HUES48 (cell line): ENCODE data around the gene LIME1.

Source experiments
- H3K27ac ChIP-seq: one replicate; pipeline ENCODE4 v1.7.0; 2013; ENCODE audit warnings: low read depth, low read length, inconsistent platforms
- H3K27me3 ChIP-seq: 2 replicates; pipeline ENCODE4 v1.6.1; 2013; ENCODE audit warnings: mild to moderate bottlenecking, low read length; ENCODE audit not compliant: control insufficient read depth, insufficient read depth
- H3K36me3 ChIP-seq: 2 replicates; pipeline ENCODE4 v1.6.1; 2013; ENCODE audit warnings: low read length; ENCODE audit not compliant: control insufficient read depth, insufficient read depth
- H3K4me1 ChIP-seq: 2 replicates; pipeline ENCODE4 v1.6.1; 2013; ENCODE audit warnings: mild to moderate bottlenecking, low read length; ENCODE audit not compliant: control insufficient read depth, insufficient read depth
- H3K4me3 ChIP-seq: 2 replicates; pipeline ENCODE4 v1.5.1; 2013; ENCODE audit warnings: mild to moderate bottlenecking, low read depth, low read length
- H3K9ac ChIP-seq: 2 replicates; pipeline ENCODE4 v1.6.1; 2013; ENCODE audit warnings: mild to moderate bottlenecking, low read depth, low read length, moderate library complexity
- H3K9me3 ChIP-seq: 2 replicates; pipeline ENCODE4 v1.6.1; 2013; ENCODE audit warnings: low read length; ENCODE audit not compliant: control insufficient read depth, insufficient read depth

Gene LIME1

DNA sequence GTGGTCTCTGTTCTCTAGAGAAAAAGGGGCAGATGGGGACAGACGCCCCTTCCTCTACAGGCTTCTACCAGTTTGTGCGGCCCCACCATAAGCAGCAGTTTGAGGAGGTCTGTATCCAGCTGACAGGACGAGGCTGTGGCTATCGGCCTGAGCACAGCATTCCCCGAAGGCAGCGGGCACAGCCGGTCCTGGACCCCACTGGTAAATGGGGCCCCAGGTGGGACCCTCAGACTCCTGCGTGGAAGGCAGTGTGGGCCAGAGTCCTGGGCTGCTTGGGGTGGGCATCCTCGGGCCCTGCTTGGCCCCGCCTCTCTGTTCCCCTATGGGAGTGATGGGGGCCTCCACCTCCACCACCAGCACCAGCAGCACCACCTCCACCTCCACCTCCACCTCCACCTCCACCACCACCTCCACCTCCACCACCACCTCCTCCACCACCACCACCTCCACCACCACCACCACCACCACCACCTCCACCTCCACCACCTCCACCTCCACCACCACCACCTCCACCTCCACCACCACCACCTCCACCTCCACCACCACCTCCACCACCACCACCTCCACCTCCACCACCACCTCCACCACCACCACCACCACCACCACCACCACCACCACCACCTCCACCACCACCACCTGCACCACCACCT, 43.3 kb upstream of the LIME1 start:
- no peaks in the 10 kb centered on the region for H3K27me3 ChIP-seq
- H3K27ac ChIP-seq = no peak overlapping the region
- no peak overlapping the region for H3K9ac ChIP-seq
- H3K4me3 ChIP-seq = no peak overlapping the region
- H3K4me1 ChIP-seq = peaks cover 4% of the 10 kb centered on the region; the same call in 1 of the 2 replicates
- H3K9me3 ChIP-seq = no peaks in the 10 kb centered on the region
- peaks cover 8% of the 10 kb centered on the region; the same call in 1 of the 2 replicates for H3K36me3 ChIP-seq

GRCh38 chr20:63693733-63694583, 42.5 kb upstream of the LIME1 start:
- no peaks in the 10 kb centered on the region for H3K27me3 ChIP-seq
- no peak overlapping the region for H3K27ac ChIP-seq
- peaks cover 4% of the 10 kb centered on the region; the same call in 1 of the 2 replicates for H3K4me1 ChIP-seq
- H3K9ac ChIP-seq = no peak overlapping the region
- no peaks in the 10 kb centered on the region for H3K9me3 ChIP-seq
- peaks cover 8% of the 10 kb centered on the region; the same call in 1 of the 2 replicates for H3K36me3 ChIP-seq
- no peak overlapping the region for H3K4me3 ChIP-seq

DNA sequence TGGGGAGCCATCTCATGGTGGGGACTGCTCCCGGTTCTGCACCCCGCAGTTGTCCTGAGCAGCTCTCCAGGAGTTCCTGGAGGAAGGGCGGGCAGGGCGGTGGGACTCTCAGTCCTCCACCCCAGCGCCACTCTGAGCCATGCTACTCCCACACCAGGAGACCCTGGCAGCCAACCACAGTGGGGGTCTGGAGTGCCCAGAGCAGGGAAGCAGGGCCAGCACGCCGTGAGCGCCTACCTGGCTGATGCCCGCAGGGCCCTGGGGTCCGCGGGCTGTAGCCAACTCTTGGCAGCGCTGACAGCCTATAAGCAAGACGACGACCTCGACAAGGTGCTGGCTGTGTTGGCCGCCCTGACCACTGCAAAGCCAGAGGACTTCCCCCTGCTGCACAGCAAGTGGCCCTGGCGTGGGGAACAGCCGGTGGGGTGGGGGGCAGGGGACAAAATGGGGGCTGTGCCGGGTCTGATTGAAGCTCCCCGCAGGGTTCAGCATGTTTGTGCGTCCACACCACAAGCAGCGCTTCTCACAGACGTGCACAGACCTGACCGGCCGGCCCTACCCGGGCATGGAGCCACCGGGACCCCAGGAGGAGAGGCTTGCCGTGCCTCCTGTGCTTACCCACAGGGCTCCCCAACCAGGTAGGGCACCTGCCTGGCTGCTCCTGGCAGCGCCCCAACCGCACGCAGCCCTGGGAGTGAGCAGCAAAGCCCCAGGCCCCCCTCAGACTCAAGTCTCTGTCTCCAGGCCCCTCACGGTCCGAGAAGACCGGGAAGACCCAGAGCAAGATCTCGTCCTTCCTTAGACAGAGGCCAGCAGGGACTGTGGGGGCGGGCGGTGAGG, 41.7 kb upstream of the LIME1 start:
- H3K4me1 ChIP-seq = peaks cover 4% of the 10 kb centered on the region; the same call in 1 of the 2 replicates
- no peaks in the 10 kb centered on the region for H3K9me3 ChIP-seq
- no peaks in the 10 kb centered on the region for H3K27me3 ChIP-seq
- no peak overlapping the region for H3K27ac ChIP-seq
- no peak overlapping the region for H3K9ac ChIP-seq
- H3K36me3 ChIP-seq = peaks cover 8% of the 10 kb centered on the region; the same call in 1 of the 2 replicates
- no peak overlapping the region for H3K4me3 ChIP-seq

- peak overlapping the region; percentile 21 for H3K27ac ChIP-seq
- H3K4me1 ChIP-seq = peaks cover 4% of the 10 kb centered on the region; the same call in 1 of the 2 replicates
- no peaks in the 10 kb centered on the region for H3K27me3 ChIP-seq
- no peak overlapping the region for H3K4me3 ChIP-seq
- no peak overlapping the region for H3K9ac ChIP-seq
- H3K9me3 ChIP-seq = no peaks in the 10 kb centered on the region
- H3K36me3 ChIP-seq = peaks cover 6% of the 10 kb centered on the region; the same call in 1 of the 2 replicates
Measured at GRCh38 chr20:63695424-63696305, 40.8 kb upstream of the LIME1 start.

GRCh38 chr20:63696306-63696627, 40.2 kb upstream of the LIME1 start:
- Histone ChIP-seq H3K9me3 (no peaks in the 10 kb centered on the region), H3K9ac (no peak overlapping the region), H3K36me3 (peaks cover 6% of the 10 kb centered on the region; the same call in 1 of the 2 replicates), H3K4me3 (peak overlapping the region; percentile 50; the same call in 1 of the 2 replicates), H3K27ac (peak overlapping the region; percentile 21), H3K4me1 (peaks cover 4% of the 10 kb centered on the region; the same call in 1 of the 2 replicates), H3K27me3 (no peaks in the 10 kb centered on the region)

GRCh38 chr20:63696628-63697356, 39.7 kb upstream of the LIME1 start, which contains the start of gene TNFRSF6B:
TNFRSF6B (plus strand) TSS chr20:63696652; CDS start chr20:63696768, 116 bp downstream.
- Histone ChIP-seq H3K36me3 (peaks cover 2% of the 10 kb centered on the region; the same call in 1 of the 2 replicates), H3K4me3 (peak within 1 kb of the TSS; percentile 50; the same call in 1 of the 2 replicates), H3K9me3 (no peaks in the 10 kb centered on the region), H3K27ac (peak within 1 kb of the TSS; percentile 21), H3K27me3 (no peaks in the 10 kb centered on the region), H3K9ac (peak within 1 kb of the TSS; percentile 16; the same call in 1 of the 2 replicates), H3K4me1 (peaks cover 4% of the 10 kb centered on the region; the same call in 1 of the 2 replicates)

DNA sequence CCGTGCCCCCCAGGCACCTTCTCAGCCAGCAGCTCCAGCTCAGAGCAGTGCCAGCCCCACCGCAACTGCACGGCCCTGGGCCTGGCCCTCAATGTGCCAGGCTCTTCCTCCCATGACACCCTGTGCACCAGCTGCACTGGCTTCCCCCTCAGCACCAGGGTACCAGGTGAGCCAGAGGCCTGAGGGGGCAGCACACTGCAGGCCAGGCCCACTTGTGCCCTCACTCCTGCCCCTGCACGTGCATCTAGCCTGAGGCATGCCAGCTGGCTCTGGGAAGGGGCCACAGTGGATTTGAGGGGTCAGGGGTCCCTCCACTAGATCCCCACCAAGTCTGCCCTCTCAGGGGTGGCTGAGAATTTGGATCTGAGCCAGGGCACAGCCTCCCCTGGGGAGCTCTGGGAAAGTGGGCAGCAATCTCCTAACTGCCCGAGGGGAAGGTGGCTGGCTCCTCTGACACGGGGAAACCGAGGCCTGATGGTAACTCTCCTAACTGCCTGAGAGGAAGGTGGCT, 39.1 kb upstream of the LIME1 start:
- H3K36me3 ChIP-seq = no peaks in the 10 kb centered on the region
- no peaks in the 10 kb centered on the region for H3K9me3 ChIP-seq
- H3K4me1 ChIP-seq = peaks cover 4% of the 10 kb centered on the region; the same call in 1 of the 2 replicates
- no peak overlapping the region for H3K9ac ChIP-seq
- H3K27me3 ChIP-seq = no peaks in the 10 kb centered on the region
- peak overlapping the region; percentile 50; the same call in 1 of the 2 replicates for H3K4me3 ChIP-seq
- peak overlapping the region; percentile 2 for H3K27ac ChIP-seq

DNA sequence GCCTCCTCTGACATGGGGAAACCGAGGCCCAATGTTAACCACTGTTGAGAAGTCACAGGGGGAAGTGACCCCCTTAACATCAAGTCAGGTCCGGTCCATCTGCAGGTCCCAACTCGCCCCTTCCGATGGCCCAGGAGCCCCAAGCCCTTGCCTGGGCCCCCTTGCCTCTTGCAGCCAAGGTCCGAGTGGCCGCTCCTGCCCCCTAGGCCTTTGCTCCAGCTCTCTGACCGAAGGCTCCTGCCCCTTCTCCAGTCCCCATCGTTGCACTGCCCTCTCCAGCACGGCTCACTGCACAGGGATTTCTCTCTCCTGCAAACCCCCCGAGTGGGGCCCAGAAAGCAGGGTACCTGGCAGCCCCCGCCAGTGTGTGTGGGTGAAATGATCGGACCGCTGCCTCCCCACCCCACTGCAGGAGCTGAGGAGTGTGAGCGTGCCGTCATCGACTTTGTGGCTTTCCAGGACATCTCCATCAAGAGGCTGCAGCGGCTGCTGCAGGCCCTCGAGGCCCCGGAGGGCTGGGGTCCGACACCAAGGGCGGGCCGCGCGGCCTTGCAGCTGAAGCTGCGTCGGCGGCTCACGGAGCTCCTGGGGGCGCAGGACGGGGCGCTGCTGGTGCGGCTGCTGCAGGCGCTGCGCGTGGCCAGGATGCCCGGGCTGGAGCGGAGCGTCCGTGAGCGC, 38.5 kb upstream of the LIME1 start:
- Histone ChIP-seq H3K36me3 (no peaks in the 10 kb centered on the region), H3K27ac (peak overlapping the region; percentile 86), H3K9me3 (no peaks in the 10 kb centered on the region), H3K27me3 (no peaks in the 10 kb centered on the region), H3K9ac (no peak overlapping the region), H3K4me1 (peaks cover 4% of the 10 kb centered on the region; the same call in 1 of the 2 replicates), H3K4me3 (no peak overlapping the region)
